K562 (cell line): Measurements from ENCODE around the gene GMDS. TPM values are rescaled to one million over a fixed set of nuclear protein-coding genes. Genes with fewer than 3 reads are reported as not detected.

Source experiments
- ATAC-seq: fragments of 200-7000 bp; cut with Tn5 transposase; 3 replicates; pipeline ENCODE4 v1.9.1; 2020; ENCODE audit warnings: moderate library complexity
- BruUV-seq: library from RNA; stranded (reverse); fragments of 400-500 nt; replicated peaks from 2 replicates; lab custom pipeline; 2021; lab: Mats Ljungman, UMichigan
- CTCF ChIA-PET: fragments of 300-600 bp; formaldehyde crosslinking; extraction: SDS; loops from one replicate; lab custom pipeline; 2021; ENCODE audit warnings: low intra/inter-chr PET ratio; lab: Yijun Ruan, JAX
- POLR2A ChIA-PET: fragments of 300-600, 350-650 bp; sonication (Branson Sonifier 250); formaldehyde crosslinking; extraction: SDS; loops from one replicate; lab custom pipeline; 2021; ENCODE audit warnings: antibody characterized with exemption, inconsistent platforms; lab: Yijun Ruan, JAX
- DNase-seq, 4 experiments: peaks; one replicate each; pipeline versions ENCODE4 v3.0.0 to v3.0.0-alpha.2; 2011 to 2018; ENCODE audit warnings: low spot score in 3 of 4, mixed read lengths in 3 of 4; ENCODE audit errors: extremely low read depth in 1 of 4
- FAIRE-seq: peaks from 2 replicates; lab custom pipeline; 2011; peaks lifted over from hg19 to GRCh38; lab: Jason Lieb, UNC
- H2AFZ ChIP-seq: 2 replicates; pipeline ENCODE4 v1.6.0; 2011; ENCODE audit warnings: low read depth, low read length, control low read depth, inconsistent platforms
- H3K27ac ChIP-seq: fragments of 200-600 bp; 3 replicates; pipeline ENCODE4 v1.8.0; 2011; ENCODE audit warnings: low read depth, mild to moderate bottlenecking, control low read depth, inconsistent platforms, low read length, moderate library complexity, mixed read lengths; ENCODE audit errors: extremely low read depth
- H3K27me3 ChIP-seq, 2 experiments: fragments of 300-600 bp in 1 of 2; 2 replicates in 1 of 2; 3 replicates in 1 of 2; pipeline versions ENCODE4 v1.6.0 to v1.8.0; 2011; ENCODE audit warnings: inconsistent platforms in 2 of 2, low read length in 2 of 2, mild to moderate bottlenecking in 1 of 2, mixed read lengths in 1 of 2, moderate library complexity in 1 of 2; ENCODE audit not compliant: control insufficient read depth in 2 of 2, insufficient read depth in 2 of 2
- H3K36me3 ChIP-seq: fragments of 300-600 bp; 3 replicates; pipeline ENCODE4 v1.8.0; 2011; ENCODE audit warnings: mild to moderate bottlenecking, low read length, inconsistent platforms; ENCODE audit not compliant: control insufficient read depth, insufficient read depth
- H3K4me1 ChIP-seq, 2 experiments: fragments of 200-600 bp in 1 of 2; replicated peaks in 1 of 2; 2 replicates in 1 of 2; 3 replicates in 1 of 2; pipeline versions ENCODE4 v1.5.1 to v1.8.0; 2011; ENCODE audit warnings: inconsistent platforms in 2 of 2, low read length in 2 of 2, mild to moderate bottlenecking in 1 of 2, mixed read lengths in 1 of 2, moderate library complexity in 1 of 2; ENCODE audit not compliant: control insufficient read depth in 2 of 2, insufficient read depth in 2 of 2
- H3K4me2 ChIP-seq: 2 replicates; pipeline ENCODE4 v1.6.1; 2011; ENCODE audit warnings: low read length, control low read depth, inconsistent platforms, mixed read lengths; ENCODE audit not compliant: insufficient read depth
- H3K4me3 ChIP-seq: fragments of 200-600 bp; sonication (generic), shearing (Covaris generic); 2 replicates; pipeline ENCODE4 v1.5.1; 2016; ENCODE audit warnings: control low read depth, inconsistent platforms
- H3K79me2 ChIP-seq: fragments of 200-600 bp; 3 replicates; pipeline ENCODE4 v1.8.0; 2011; ENCODE audit warnings: low read length, inconsistent platforms; ENCODE audit not compliant: control insufficient read depth, insufficient read depth
- H3K9ac ChIP-seq, 2 experiments: 2 replicates each; pipeline versions ENCODE4 v1.6.0 to v1.6.1; 2011; ENCODE audit warnings: low read depth in 2 of 2, low read length in 2 of 2, control low read depth in 1 of 2, inconsistent platforms in 1 of 2, mild to moderate bottlenecking in 1 of 2, mixed read lengths in 1 of 2; ENCODE audit not compliant: insufficient read depth in 1 of 2
- H3K9me1 ChIP-seq: one replicate; pipeline ENCODE4 v1.6.0; 2011; ENCODE audit warnings: inconsistent platforms, mild to moderate bottlenecking, low read length, moderate library complexity; ENCODE audit not compliant: control insufficient read depth, insufficient read depth
- H3K9me3 ChIP-seq: replicated peaks from 2 replicates; pipeline ENCODE4 v1.5.1; 2011; ENCODE audit warnings: low read depth, low read length, inconsistent platforms; ENCODE audit not compliant: control insufficient read depth, insufficient read depth
- H4K20me1 ChIP-seq: replicated peaks from 2 replicates; pipeline ENCODE4 v1.6.1; 2011; ENCODE audit warnings: low read length, inconsistent platforms, mixed read lengths; ENCODE audit not compliant: control insufficient read depth, insufficient read depth
- ARID3A ChIP-seq: IDR thresholded peaks from 2 replicates; pipeline ENCODE4 v1.6.1; 2012; ENCODE audit warnings: low read depth, low read length, improper control_type of control experiment, borderline replicate concordance
- CEBPG ChIP-seq, 3 experiments: fragments of 200-800 bp in 1 of 3; sonication (Bioruptor generic) in 1 of 3; sonication (generic) in 1 of 3; formaldehyde crosslinking in 1 of 3; IDR thresholded peaks in 2 of 3; conservative IDR thresholded peaks in 1 of 3; 2 replicates each; pipeline versions ENCODE4 v1.6.1 to v1.8.0; 2016 to 2022; ENCODE audit warnings: missing compliant biosample characterization in 2 of 3, missing genetic modification characterization in 2 of 3, mild to moderate bottlenecking in 1 of 3, missing genetic modification reagents in 1 of 3
- GABPA ChIP-seq: fragments of 200-800 bp; sonication (Bioruptor generic); conservative IDR thresholded peaks from 2 replicates; pipeline ENCODE4 v1.6.1; 2016; ENCODE audit warnings: low read depth, missing genetic modification characterization, missing compliant biosample characterization
- HDAC2 ChIP-seq: fragments of 450-650 bp; IDR thresholded peaks from 2 replicates; pipeline ENCODE4 v1.6.1; 2016; ENCODE audit warnings: mild to moderate bottlenecking
- NUFIP1 ChIP-seq: fragments of 450-650 bp; IDR thresholded peaks from 2 replicates; pipeline ENCODE4 v1.6.1; 2018; ENCODE audit not compliant: partially characterized antibody
- POU5F1 ChIP-seq: fragments of 150-350 bp; IDR thresholded peaks from 2 replicates; pipeline ENCODE4 v1.6.1; 2014; ENCODE audit warnings: borderline replicate concordance, low read length, low read depth, mild to moderate bottlenecking; ENCODE audit not compliant: partially characterized antibody
- TAL1 ChIP-seq: fragments of 450-650 bp; IDR thresholded peaks from 2 replicates; pipeline ENCODE4 v1.6.1; 2016; ENCODE audit warnings: mild to moderate bottlenecking
- ZNF445 ChIP-seq: fragments of 250-450 bp; sonication (Bioruptor Pico); IDR thresholded peaks from 2 replicates; pipeline ENCODE4 v1.4.0; 2020; ENCODE audit warnings: low read depth, mild to moderate bottlenecking, moderate library complexity
- ZNF584 ChIP-seq: fragments of 200-800 bp; sonication (Bioruptor generic); IDR thresholded peaks from 2 replicates; pipeline ENCODE4 v1.6.1; 2016; ENCODE audit warnings: low read depth, mild to moderate bottlenecking, missing genetic modification characterization, missing compliant biosample characterization
- ZNF76 ChIP-seq: fragments of 250-450 bp; sonication (Bioruptor Pico); IDR thresholded peaks from 2 replicates; pipeline ENCODE4 v1.4.0; 2020; ENCODE audit warnings: mild to moderate bottlenecking, moderate library complexity, borderline replicate concordance
- ZNF830 ChIP-seq: fragments of 250-450 bp; sonication (Bioruptor Pico); IDR thresholded peaks from 2 replicates; pipeline ENCODE4 v1.5.0; 2021; ENCODE audit warnings: mild to moderate bottlenecking
- WGBS: fragments of 100-300 bp; shearing (Covaris generic); methylation state at CpG from one replicate; pipeline ENCODE4 v1.1.6; 2016; ENCODE audit warnings: low coverage, mixed read lengths; ENCODE audit not compliant: insufficient coverage; ENCODE audit errors: missing lambda C conversion rate; 5-methylcytosine and 5-hydroxymethylcytosine counted together
- in situ Hi-C: fragments of 300-500 bp; cut with MboI; formaldehyde crosslinking; loops from 4 replicates; pipeline ENCODE4 v1.15.0; 2018; ENCODE audit warnings: inconsistent platforms, mixed read lengths
- intact Hi-C: fragments of 100-400 bp; cut with micrococcal nuclease; formaldehyde crosslinking; loops from 2 replicates; pipeline ENCODE4 v1.14.2; 2022
- polyA plus RNA-seq, 8 experiments: library from polyadenylated mRNA; depleted of rRNA in 4 of 8; stranded (reverse) in 5 of 8; unstranded in 3 of 8; fragments of >200 nt; fragmentation: Nextera tagmentation in 2 of 8; fragmentation: Illumina TruSeq in 1 of 8; extraction: Ambion mirVana in 2 of 8; extraction: Trizol in 1 of 8; gene quantifications; 2 replicates each; pipeline versions ENCODE4 v1.2.1 to v1.2.3, GENCODE V29; 2011 to 2014; ENCODE audit warnings: inconsistent platforms in 1 of 8, missing spikeins in 1 of 8
- total RNA-seq, 7 experiments: library from RNA; depleted of rRNA in 6 of 7; stranded (reverse); fragments of >200 nt in 6 of 7; fragmentation: Illumina TruSeq in 2 of 7; extraction: Trizol in 2 of 7; gene quantifications; 2 replicates each; pipeline versions ENCODE4 v1.2.1 to v1.2.3, GENCODE V29; 2011 to 2021; ENCODE audit warnings: low replicate concordance in 1 of 7
- TF ChIP-seq, protein P1 (sequence below), 2 experiments: IDR thresholded peaks in 1 of 2; conservative IDR thresholded peaks in 1 of 2; 2 replicates each; pipeline ENCODE4 v1.6.1; 2016; ENCODE audit warnings: low read depth in 2 of 2, mild to moderate bottlenecking in 1 of 2, missing compliant biosample characterization in 1 of 2, missing genetic modification characterization in 1 of 2, moderate library complexity in 1 of 2

The GMDS gene
- total and polyA plus RNA-seq, 9 of the 15 experiments (the other 6 are each of a cell fraction or from before 2014, with no cell fraction given): 0.48 to 31.8 (median 13.4) TPM

GRCh38 chr6:1809291-1809988 is 436.0 kb downstream of the GMDS start:
- no peaks in the 10 kb centered on the region for H3K9me1 ChIP-seq
- H4K20me1 ChIP-seq: no peaks in the 10 kb centered on the region
- H3K4me3 ChIP-seq: no peak overlapping the region
- no peak for ATAC-seq
- BruUV-seq: no TSS peak
- CTCF ChIA-PET: no interaction called here
- no peak overlapping the region for H3K9ac ChIP-seq
- 22% methylated on average over 11 of the region's 11 CpGs for WGBS
- no peak overlapping the region for H3K27ac ChIP-seq
- POLR2A ChIA-PET: interaction anchor here (0.6 kb wide), 1 partner anchor 13 kb away, joined by 3 read pairs; no protein-coding TSS in a partner anchor
- no peak for FAIRE-seq
- peaks cover 4 to 8% of the 10 kb centered on the region in 2 experiments; a peak in 4 of 5 replicates for H3K27me3 ChIP-seq
- no peak for DNase-seq
- H3K79me2 ChIP-seq: no peaks in the 10 kb centered on the region
- in situ Hi-C loops (no loop called here), intact Hi-C loops (no loop called here)
- no peaks in the 10 kb centered on the region for H3K4me1 ChIP-seq
- no peaks in the 10 kb centered on the region for H3K9me3 ChIP-seq
- no peak overlapping the region for H3K4me2 ChIP-seq
- no peaks in the 10 kb centered on the region for H3K36me3 ChIP-seq
- no peak overlapping the region for H2AFZ ChIP-seq
- TF ChIP-seq CEBPG (CRISPR knock-in tag; IDR thresholded peaks at IDR 0.05) (no peak), CEBPG (tag; conservative IDR thresholded peaks at IDR 0.05 in 1 of 2, IDR thresholded peaks at IDR 0.05 in 1 of 2) (0 out of 4 replicates have a peak, but pooled peaks of 1 of the 2 experiments have one; percentile 22), TAL1 (no peak), POU5F1 (no peak), HDAC2 (no peak), GABPA (tag) (no peak), ZNF584 (CRISPR knock-in tag) (no peak), ARID3A (no peak), ZNF830 (no peak), ZNF76 (CRISPR knock-in tag) (no peak), NUFIP1 (no peak), ZNF445 (CRISPR knock-in tag) (no peak)
- TF ChIP-seq, protein P1, sequence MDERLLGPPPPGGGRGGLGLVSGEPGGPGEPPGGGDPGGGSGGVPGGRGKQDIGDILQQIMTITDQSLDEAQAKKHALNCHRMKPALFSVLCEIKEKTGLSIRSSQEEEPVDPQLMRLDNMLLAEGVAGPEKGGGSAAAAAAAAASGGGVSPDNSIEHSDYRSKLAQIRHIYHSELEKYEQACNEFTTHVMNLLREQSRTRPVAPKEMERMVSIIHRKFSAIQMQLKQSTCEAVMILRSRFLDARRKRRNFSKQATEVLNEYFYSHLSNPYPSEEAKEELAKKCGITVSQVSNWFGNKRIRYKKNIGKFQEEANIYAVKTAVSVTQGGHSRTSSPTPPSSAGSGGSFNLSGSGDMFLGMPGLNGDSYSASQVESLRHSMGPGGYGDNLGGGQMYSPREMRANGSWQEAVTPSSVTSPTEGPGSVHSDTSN (CRISPR knock-in tag; IDR thresholded peaks at IDR 0.05; ENCODE audit: low read depth): no peak
- TF ChIP-seq, protein P1 (tag; conservative IDR thresholded peaks at IDR 0.05; ENCODE audit: low read depth): 0 out of 2 replicates have a peak, but pooled peaks have one; percentile 10
